Inflammatory macrophage (primary cell): ENCODE data around the gene ST8SIA2.

Experiments
- DNase-seq, 2 donors: peaks; one replicate each; pipeline ENCODE4 v3.0.0-alpha.2; 2020 to 2022

ST8SIA2 gene

GRCh38 chr15:92499731-92500530 is 106.2 kb downstream of the ST8SIA2 start:
- DNase-seq = no peak

- no peak for DNase-seq
Observed at GRCh38 chr15:92502336-92502735, 108.7 kb downstream of the ST8SIA2 start.

- DNase-seq = no peak
Observed at GRCh38 chr15:92502930-92503857, 109.5 kb downstream of the ST8SIA2 start.

- no peak for DNase-seq
Observed at GRCh38 chr15:92503889-92504288, 110.2 kb downstream of the ST8SIA2 start.

GRCh38 chr15:92505611-92506010 is 111.9 kb downstream of the ST8SIA2 start:
- DNase-seq = no peak

GRCh38 chr15:92506506-92506905 is 112.8 kb downstream of the ST8SIA2 start:
- no peak for DNase-seq

- no peak for DNase-seq
Observed at GRCh38 chr15:92510163-92510882, 116.6 kb downstream of the ST8SIA2 start.
